Stimulated activated CD4-positive, alpha-beta T cell treated with anti-CD3 and anti-CD28 coated beads, Interleukin-2, amount 100 ng/mL, for 48 hours (primary cell): Measurements from ENCODE around the gene PPP3R1.

Experiments
- DNase-seq, 2 donors: peaks; one replicate each; pipeline ENCODE4 v3.0.0-alpha.2; 2020

The PPP3R1 gene

DNA sequence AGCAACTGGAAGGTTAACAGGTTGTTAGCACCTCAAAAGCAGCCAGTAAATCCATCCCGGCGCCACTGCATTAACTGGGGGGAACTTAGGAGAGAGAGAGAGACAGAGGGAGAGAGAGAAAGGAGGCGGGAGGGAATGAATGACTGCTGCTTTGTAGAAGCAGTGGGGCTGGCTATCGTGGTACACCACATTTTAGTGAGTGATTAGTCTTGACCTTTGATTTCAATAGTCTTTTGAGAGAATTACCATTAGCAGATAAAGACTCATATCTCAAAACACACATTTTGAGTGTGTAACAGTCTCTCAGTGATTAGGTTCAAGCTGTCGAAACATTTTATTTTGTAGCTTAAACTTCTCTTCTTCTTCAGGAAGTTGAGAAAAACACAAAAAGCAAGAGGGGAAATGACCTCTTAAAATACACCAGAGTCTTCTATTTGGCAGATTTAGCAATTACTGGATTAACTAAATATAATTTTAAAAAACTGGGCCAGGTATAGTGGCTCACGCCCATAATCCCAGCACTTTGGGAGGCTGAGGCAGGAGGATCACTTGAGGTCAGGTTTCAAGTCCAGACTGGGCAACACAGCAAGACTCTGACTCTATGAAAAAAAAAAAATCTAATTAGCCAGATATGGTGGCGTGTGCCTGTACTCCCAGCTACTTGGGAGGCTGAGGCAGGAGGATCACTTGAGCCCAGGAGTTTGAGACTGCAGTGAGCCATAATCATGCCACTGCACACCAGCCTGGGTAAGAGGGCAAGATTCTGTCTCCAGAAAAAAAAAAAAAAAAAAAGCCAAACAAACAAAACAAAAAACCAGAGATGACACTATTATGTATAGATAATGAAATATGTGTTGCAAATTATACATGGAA, 116.6 kb downstream of the PPP3R1 start:
- no peak for DNase-seq

DNA sequence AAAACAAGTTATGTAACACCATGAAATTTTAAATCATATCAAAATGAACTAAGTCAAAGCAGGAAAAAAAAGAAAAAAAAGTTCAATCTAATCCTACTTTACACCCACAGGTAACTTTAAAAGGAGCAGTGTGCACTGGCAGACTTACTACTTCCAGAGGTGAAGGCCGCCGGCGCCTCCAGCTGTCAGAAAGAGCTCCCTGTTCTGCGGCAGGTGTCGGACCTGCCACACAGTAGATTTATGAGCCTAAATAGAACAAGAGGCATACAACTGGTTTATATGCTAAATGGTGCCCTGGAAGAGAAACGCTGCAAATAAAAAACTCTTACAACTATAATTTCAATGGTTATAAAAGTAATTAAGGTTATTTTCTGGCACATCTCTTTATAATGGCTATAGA, 117.8 kb downstream of the PPP3R1 start:
- DNase-seq, result no peak

DNA sequence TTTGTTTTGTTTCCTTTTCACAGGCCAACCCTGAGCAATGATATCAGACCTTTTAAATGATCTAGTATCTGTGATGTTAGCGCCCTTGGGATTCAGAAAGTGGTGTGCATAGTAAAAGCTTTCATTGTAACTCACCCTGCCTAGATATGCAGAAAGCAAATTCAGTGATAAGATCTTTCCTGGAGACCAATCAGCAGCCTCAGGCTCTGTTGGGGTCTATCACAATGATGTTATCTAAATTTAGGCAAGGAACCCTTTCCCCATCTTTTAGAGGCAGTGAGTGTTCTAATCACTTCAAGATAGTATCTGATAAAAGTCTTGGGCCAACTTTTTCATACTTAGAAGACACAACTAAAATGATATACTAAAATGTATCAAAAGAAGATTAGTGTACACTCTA, 118.2 kb downstream of the PPP3R1 start:
- no peak for DNase-seq
